ENCODE data around the gene RPS15. TPM values are rescaled to one million over a fixed set of nuclear protein-coding genes. Genes with fewer than 3 reads are reported as not detected.

The RPS15 gene
- total RNA-seq, 1 experiment from 2014 or later = 1,696 TPM

DNA sequence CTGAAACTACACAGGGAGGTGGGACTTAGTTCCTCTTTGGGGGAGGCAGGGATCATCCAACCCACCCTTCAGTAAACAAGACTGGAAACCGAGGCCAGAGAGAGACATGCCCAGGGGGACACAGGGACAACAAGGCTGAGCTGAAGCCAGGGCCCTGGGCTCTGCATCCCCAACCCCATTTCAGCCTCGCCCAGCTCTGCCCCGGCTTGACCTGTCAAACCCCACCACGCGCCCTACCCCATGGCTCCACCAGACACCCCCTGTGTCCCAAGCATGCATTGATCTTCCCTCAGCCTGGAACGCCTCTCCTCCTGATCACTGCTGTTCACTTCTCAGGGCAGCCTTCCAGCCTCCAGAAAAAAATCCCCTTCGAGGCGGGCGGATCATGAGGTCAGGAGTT, 9.7 kb downstream of the RPS15 start:
- no TSS peak for BruUV-seq (replicated peaks)
- Histone ChIP-seq H3K4me3 (ENCODE audit: low read depth, low read length, poor library complexity, severe bottlenecking) (no peak overlapping the region), H3K9me3 (ENCODE audit: low read depth, low read length, poor library complexity, severe bottlenecking) (no peaks in the 10 kb centered on the region), H3K4me1 (ENCODE audit: insufficient read depth, low read length, poor library complexity, severe bottlenecking) (peaks cover 15% of the 10 kb centered on the region), H3K36me3 (ENCODE audit: insufficient read depth, low read length, poor library complexity, severe bottlenecking) (no peaks in the 10 kb centered on the region), H3K27ac (ENCODE audit: low read depth, low read length, poor library complexity, severe bottlenecking) (no peak overlapping the region), H3K27me3 (replicated peaks; ENCODE audit: insufficient read depth, low read depth, low read length, poor library complexity) (peaks cover 45% of the 10 kb centered on the region)
- TF ChIP-seq EZH2 (IDR thresholded peaks at IDR 0.05; ENCODE audit: borderline replicate concordance, low read depth, low read length, poor library complexity, severe bottlenecking) = no peak
- TF ChIP-seq, protein P1, sequence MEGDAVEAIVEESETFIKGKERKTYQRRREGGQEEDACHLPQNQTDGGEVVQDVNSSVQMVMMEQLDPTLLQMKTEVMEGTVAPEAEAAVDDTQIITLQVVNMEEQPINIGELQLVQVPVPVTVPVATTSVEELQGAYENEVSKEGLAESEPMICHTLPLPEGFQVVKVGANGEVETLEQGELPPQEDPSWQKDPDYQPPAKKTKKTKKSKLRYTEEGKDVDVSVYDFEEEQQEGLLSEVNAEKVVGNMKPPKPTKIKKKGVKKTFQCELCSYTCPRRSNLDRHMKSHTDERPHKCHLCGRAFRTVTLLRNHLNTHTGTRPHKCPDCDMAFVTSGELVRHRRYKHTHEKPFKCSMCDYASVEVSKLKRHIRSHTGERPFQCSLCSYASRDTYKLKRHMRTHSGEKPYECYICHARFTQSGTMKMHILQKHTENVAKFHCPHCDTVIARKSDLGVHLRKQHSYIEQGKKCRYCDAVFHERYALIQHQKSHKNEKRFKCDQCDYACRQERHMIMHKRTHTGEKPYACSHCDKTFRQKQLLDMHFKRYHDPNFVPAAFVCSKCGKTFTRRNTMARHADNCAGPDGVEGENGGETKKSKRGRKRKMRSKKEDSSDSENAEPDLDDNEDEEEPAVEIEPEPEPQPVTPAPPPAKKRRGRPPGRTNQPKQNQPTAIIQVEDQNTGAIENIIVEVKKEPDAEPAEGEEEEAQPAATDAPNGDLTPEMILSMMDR (conservative IDR thresholded peaks at IDR 0.05; ENCODE audit: low read depth, low read length) = no peak
- DNase-seq (ENCODE audit: low spot score) = no peak
- intact Hi-C loops (cut with micrococcal nuclease; ENCODE audit: unreplicated experiment) = loop anchor here (10.0 kb wide), 1 partner anchor 173 kb away; the partner anchor contains the start of gene FAM174C
- ChIA-PET CTCF (interaction anchor here (0.6 to 0.7 kb wide), 2 partner anchors 9 to 10 kb away, joined by 3 read pairs; no protein-coding TSS in a partner anchor), POLR2A (ENCODE audit: low non-redundant PET) (no interaction called here)

DNA sequence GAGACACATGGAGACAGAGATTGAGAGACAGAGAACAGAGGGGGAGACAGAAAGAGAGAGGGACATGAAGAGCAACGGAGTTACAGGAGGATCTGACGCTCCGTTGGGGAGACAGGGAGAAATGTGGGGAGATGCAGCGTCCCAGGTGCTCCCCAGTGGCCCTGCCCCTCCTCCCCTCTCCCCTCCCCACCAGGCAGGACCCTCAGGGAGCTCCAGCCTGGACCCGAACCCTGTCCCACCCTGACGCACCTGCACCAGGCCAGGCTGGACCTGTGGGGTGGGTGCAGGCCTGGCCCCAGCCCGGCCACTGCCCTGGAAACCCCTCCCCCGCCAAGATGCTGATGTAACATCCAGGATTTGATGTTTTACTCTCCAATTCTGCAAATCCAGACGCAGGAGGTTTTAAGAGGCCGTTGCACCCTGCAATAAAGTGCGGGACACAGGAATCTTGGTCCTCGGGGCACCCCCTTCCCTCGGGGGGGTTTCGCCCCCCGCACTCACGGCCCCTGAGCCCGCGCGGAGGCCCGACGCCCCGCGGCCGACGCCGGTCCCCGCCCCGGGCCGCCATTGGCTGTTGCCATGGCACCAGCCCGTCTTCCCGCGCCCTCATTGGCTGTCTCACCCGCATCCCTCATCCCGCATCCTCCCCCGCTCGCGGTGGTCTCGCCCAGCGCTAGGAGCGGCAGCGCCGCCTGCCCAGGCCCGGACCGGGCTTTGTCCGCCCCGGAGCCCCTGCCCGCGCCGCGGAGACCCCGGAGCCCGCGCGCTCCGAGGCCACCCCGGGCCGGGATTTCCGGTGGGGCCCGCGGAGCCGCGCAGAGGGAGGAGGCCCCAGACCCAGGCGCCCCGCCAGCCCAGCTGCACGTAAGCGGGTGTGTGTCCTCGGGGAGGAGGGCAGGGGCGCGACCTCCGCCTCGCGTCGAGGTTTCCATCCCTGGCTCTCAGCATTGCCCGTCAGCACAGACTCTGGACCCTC, 11.6 kb downstream of the RPS15 start, which contains the start of gene APC2:
Gene APC2 (plus strand): TSS at position 655 of the 976 bp plus-strand sequence. CDS start 2,881 bp downstream, outside the sequence.
- ChIA-PET POLR2A (ENCODE audit: low non-redundant PET) (no interaction called here), CTCF (interaction anchor here (0.7 kb wide), 1 partner anchor 303 kb away, joined by 7 read pairs; no protein-coding TSS in a partner anchor)
- peak; percentile 84 for DNase-seq (ENCODE audit: low spot score)
- Histone ChIP-seq H3K36me3 (ENCODE audit: insufficient read depth, low read length, poor library complexity, severe bottlenecking) (no peaks in the 10 kb centered on the region), H3K4me3 (ENCODE audit: low read depth, low read length, poor library complexity, severe bottlenecking) (no peak within 1 kb of the TSS), H3K4me1 (ENCODE audit: insufficient read depth, low read length, poor library complexity, severe bottlenecking) (peaks cover 13% of the 10 kb centered on the region), H3K9me3 (ENCODE audit: low read depth, low read length, poor library complexity, severe bottlenecking) (no peaks in the 10 kb centered on the region), H3K27me3 (replicated peaks; ENCODE audit: insufficient read depth, low read depth, low read length, poor library complexity) (peaks cover 45% of the 10 kb centered on the region), H3K27ac (ENCODE audit: low read depth, low read length, poor library complexity, severe bottlenecking) (no peak within 1 kb of the TSS)
- intact Hi-C loops (cut with micrococcal nuclease; ENCODE audit: unreplicated experiment) = loop anchor here (10.0 kb wide), 1 partner anchor 175 kb away; the partner anchor contains the start of gene FAM174C
- no peak for TF ChIP-seq EZH2 (IDR thresholded peaks at IDR 0.05; ENCODE audit: borderline replicate concordance, low read depth, low read length, poor library complexity, severe bottlenecking)
- TF ChIP-seq, protein P1 (conservative IDR thresholded peaks at IDR 0.05; ENCODE audit: low read depth, low read length) = no peak
- BruUV-seq (replicated peaks) = no TSS peak

DNA sequence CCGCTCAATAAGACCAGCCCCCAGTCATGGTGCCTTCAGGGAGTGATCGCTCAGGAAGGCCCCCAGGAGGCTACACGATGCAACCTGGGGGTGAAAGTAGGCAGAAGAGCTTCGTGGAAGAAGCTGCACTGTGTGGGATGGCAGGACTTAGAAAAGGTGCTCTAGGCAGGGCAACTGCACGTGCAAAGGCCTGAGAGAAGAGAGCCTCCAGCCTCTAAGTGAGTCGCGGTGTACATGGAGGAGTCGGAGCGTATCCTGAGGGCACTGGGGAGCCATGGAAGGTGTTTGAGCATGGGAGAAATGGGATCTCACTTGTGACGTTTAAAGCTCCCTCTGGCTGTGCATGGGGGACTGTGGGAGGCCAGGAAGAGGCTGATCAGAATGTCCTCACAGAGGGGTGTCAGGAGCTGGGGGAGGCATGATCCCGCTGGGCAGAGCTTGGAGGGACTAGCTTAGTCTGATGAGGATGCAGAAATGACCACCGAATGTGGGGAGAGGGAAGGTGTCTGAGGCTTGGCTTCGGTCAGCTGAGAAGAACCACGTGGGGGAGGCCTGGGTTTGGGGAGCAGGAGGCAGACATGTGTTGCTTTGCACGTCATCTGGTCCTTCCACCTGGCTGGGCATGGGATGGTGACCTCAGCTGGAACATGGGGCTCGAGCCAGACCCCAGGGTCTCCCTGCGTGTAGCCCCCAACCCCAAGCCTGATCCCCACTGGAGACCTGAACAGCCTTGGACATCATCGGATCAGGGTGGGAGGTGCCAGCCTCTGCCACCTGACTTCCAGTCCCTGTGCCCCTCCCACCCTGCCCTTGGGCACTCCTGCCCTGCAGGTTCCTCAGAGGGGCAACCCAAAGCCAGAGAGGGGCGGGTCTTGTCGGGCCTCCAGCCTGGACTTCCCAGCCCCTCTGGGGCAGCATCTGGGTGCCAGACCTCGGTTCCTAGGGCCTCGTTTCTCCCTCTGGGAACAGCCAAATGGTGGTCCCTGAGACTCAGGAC, 12.8 kb downstream of the RPS15 start:
- Histone ChIP-seq H3K4me3 (ENCODE audit: low read depth, low read length, poor library complexity, severe bottlenecking) (no peak overlapping the region), H3K27me3 (replicated peaks; ENCODE audit: insufficient read depth, low read depth, low read length, poor library complexity) (peaks cover 45% of the 10 kb centered on the region), H3K36me3 (ENCODE audit: insufficient read depth, low read length, poor library complexity, severe bottlenecking) (no peaks in the 10 kb centered on the region), H3K9me3 (ENCODE audit: low read depth, low read length, poor library complexity, severe bottlenecking) (no peaks in the 10 kb centered on the region), H3K4me1 (ENCODE audit: insufficient read depth, low read length, poor library complexity, severe bottlenecking) (peaks cover 25% of the 10 kb centered on the region), H3K27ac (ENCODE audit: low read depth, low read length, poor library complexity, severe bottlenecking) (no peak overlapping the region)
- DNase-seq (ENCODE audit: low spot score) = no peak
- intact Hi-C loops (cut with micrococcal nuclease; ENCODE audit: unreplicated experiment) = no loop called here
- ChIA-PET POLR2A (ENCODE audit: low non-redundant PET) (interaction anchor here (0.6 kb wide), 1 partner anchor 40 kb away, joined by 13 read pairs; the partner anchor contains the start of gene REEP6), CTCF (no interaction called here)
- no TSS peak for BruUV-seq (replicated peaks)
- no peak for TF ChIP-seq EZH2 (IDR thresholded peaks at IDR 0.05; ENCODE audit: borderline replicate concordance, low read depth, low read length, poor library complexity, severe bottlenecking)
- TF ChIP-seq, protein P1 (conservative IDR thresholded peaks at IDR 0.05; ENCODE audit: low read depth, low read length) = no peak
